HEK293T (cell line): ENCODE measurements around the gene CNOT6.

ENCODE experiments used
- BHLHE40 ChIP-seq: fragments of 450-650 bp; IDR thresholded peaks from 2 replicates; pipeline ENCODE4 v1.6.1; 2016; ENCODE audit warnings: mild to moderate bottlenecking, moderate library complexity, borderline replicate concordance
- ELF4 ChIP-seq: fragments of 450-650 bp; IDR thresholded peaks from 2 replicates; pipeline ENCODE4 v1.6.1; 2017; ENCODE audit warnings: antibody characterized with exemption
- FOXK2 ChIP-seq: fragments of 450-650 bp; IDR thresholded peaks from 2 replicates; pipeline ENCODE4 v1.6.1; 2016; ENCODE audit warnings: mild to moderate bottlenecking
- FOXM1 ChIP-seq: fragments of 450-650 bp; IDR thresholded peaks from 2 replicates; pipeline ENCODE4 v1.6.1; 2017; ENCODE audit warnings: mild to moderate bottlenecking, borderline replicate concordance
- HDGF ChIP-seq: fragments of 450-650 bp; IDR thresholded peaks from 2 replicates; pipeline ENCODE4 v1.6.1; 2017; ENCODE audit warnings: antibody characterized with exemption, borderline replicate concordance
- SP1 ChIP-seq: fragments of 450-650 bp; IDR thresholded peaks from 2 replicates; pipeline ENCODE4 v1.6.1; 2017
- SUZ12 ChIP-seq: fragments of 450-650 bp; IDR thresholded peaks from 2 replicates; pipeline ENCODE4 v1.6.1; 2016; ENCODE audit warnings: mild to moderate bottlenecking
- TARDBP ChIP-seq: fragments of 450-650 bp; IDR thresholded peaks from 2 replicates; pipeline ENCODE4 v1.6.1; 2016
- TF ChIP-seq, protein P1 (sequence below): fragments of 450-650 bp; IDR thresholded peaks from 2 replicates; pipeline ENCODE4 v1.6.1; 2016

GRCh38 chr5:180602481-180603075 lies 108.4 kb downstream of the CNOT6 start:
- TF ChIP-seq TARDBP, result no peak
- TF ChIP-seq BHLHE40, result no peak
- TF ChIP-seq SP1, result no peak
- TF ChIP-seq HDGF, result no peak
- TF ChIP-seq ELF4, result no peak
- TF ChIP-seq FOXK2, result no peak
- no peak for TF ChIP-seq SUZ12
- TF ChIP-seq FOXM1, result no peak
- TF ChIP-seq, protein P1, sequence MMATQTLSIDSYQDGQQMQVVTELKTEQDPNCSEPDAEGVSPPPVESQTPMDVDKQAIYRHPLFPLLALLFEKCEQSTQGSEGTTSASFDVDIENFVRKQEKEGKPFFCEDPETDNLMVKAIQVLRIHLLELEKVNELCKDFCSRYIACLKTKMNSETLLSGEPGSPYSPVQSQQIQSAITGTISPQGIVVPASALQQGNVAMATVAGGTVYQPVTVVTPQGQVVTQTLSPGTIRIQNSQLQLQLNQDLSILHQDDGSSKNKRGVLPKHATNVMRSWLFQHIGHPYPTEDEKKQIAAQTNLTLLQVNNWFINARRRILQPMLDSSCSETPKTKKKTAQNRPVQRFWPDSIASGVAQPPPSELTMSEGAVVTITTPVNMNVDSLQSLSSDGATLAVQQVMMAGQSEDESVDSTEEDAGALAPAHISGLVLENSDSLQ, result no peak
